GM19324 (cell line): Measurements from ENCODE around the gene NDST4.

Experiments
- ATAC-seq: cut with Tn5 transposase; IDR thresholded peaks from one replicate; pipeline ENCODE4 v1.9.1; 2021; ENCODE audit warnings: mild to moderate bottlenecking, moderate library complexity; ENCODE audit not compliant: unreplicated experiment, low FRiP score

The NDST4 gene

DNA sequence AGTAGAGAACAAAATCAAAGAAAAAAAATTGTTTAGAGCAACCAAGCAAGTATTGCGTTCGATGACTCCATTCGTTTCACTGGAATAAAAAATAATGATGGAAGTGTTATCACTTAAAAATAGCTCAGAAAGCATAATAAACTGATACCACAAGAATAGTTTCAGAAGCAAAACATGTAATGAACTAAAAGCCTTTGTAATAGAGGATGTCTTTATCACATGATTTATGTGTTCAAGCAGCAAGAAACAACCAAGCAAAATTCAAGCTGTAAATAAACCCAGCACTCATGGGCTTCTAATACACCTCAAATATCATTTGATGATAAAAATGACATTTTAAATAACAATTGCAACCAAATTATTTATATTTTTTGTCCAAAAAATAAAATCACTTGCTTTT is 192.2 kb downstream of the NDST4 start:
- no peak for ATAC-seq

DNA sequence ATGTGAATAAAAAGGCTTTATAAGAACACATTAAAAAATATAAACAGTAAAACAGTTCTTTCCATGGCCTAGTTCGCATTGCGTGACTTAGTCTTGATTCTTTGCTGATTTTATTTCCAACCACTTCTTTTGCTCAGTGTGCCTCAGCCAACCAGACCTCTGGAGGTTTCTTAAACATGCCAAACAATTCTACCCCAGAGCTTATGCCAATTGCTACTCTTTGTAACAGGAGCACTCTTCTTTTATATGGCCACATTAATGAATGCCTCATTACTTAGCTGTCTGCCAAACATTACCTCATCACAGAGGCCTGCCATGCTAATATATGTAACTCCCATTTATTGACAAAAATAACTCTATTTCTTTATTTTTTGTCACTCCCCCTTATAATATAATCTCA is 202.3 kb downstream of the NDST4 start:
- ATAC-seq: no peak

DNA sequence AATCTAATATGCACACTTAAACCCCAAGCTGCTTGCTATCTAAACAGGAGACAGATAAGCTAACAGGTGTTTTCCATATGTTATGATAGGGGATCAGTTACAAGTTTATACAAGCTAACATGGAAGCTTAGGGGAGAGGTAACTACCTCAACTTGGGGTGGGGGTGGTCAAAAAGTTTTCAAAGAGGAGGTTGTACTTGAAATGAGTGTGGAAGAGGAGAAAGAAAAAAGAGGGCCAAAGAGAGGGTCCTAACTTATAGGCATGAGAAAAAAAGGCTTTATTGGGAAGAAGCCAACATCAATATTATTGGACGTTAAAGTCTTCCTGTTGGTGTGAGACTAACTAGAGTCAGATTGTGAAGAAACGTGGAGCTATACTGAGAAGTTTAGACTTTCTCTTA is 205.9 kb downstream of the NDST4 start:
- no peak for ATAC-seq

DNA sequence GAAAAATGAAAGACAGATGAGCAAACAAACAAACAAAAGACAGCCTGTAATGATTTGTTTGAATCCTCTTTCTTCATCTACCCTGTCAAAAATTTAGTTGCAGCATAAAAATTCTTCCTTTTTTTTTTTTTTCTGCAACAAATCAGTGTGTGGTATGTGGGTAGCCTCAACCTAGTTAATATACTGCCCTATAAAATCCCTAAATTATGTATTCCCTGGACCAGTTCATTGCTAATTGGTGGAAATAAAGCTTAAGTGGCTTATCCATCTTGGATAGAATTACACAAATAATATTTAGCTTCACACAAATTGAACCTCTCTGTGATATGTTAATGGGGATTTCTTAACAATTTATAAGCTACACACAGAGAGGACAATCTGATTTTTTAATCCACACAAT is 208.4 kb downstream of the NDST4 start:
- ATAC-seq: no peak

DNA sequence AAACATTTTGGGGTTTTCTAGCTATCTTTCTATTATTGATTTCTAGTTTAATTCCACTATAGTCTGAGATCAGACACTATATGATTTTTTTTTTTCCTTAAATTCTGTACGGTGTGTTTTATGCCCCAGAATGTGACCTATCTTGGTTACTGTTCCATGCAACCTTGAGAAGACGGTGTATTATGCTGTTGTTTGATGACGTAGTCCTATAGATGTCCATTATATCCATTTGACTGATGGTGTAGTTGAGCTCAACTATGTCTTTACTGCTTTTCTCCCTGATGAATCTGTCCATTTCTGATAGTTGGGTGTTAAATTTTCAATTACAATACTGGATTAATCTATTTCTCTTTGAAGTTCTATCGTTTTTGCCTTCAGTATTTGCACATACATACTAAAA is 212.5 kb downstream of the NDST4 start:
- no peak for ATAC-seq

DNA sequence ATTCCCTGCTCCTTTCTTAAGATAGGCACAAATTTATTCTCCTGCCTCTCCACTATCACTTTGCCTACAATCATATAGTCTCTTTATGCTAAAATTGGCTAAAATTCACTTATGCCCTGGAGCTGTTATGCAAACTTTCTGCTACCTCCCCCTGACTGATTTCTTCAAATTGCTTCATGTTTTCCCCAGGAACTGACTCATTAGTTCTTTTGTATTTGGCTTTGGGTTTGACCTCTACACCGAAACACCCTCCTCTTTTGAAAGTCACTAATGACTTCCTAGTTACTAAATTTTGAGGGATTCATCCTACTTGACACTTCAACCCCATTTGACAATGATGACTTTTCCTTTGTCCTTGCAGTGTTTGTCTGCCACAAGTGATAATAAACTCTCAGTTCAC is 222.6 kb downstream of the NDST4 start:
- no peak for ATAC-seq

DNA sequence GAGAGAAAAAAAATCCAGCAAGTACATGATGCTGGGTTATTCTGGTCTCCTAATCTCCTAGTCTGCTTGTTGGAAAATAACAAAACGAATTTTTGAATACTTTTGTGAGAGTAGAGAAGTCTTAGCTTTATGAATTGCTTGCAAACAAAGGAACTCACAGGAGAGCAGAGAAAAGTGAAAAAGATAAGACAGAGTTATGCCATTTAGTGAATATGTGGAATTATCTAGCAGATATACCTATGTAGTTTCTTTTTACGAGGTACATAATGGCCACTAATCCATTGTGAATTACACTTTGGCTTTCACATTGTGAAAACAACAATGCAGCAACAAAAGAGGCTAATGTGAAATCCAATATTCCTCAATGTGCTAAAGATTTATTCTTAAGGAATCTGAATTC is 226.7 kb downstream of the NDST4 start:
- ATAC-seq: no peak

DNA sequence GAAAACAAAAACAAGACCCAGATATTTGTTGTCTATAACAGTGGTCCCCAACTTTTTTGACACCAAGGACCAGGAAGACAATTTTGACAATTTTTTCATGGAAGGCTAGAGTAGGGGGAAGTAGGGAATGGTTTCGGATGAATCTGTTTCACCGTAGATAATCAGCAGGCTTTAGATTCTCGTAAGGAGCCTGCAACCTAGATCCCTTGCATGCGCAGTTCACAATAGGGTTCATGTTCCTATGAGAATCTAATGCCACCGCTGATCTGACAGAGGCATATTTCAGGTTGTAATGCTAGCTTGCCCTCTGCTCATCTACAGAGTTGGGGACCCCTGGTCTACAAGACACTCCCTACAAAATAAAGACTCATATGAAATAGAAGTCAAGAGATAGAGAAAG is 229.8 kb downstream of the NDST4 start:
- no peak for ATAC-seq

DNA sequence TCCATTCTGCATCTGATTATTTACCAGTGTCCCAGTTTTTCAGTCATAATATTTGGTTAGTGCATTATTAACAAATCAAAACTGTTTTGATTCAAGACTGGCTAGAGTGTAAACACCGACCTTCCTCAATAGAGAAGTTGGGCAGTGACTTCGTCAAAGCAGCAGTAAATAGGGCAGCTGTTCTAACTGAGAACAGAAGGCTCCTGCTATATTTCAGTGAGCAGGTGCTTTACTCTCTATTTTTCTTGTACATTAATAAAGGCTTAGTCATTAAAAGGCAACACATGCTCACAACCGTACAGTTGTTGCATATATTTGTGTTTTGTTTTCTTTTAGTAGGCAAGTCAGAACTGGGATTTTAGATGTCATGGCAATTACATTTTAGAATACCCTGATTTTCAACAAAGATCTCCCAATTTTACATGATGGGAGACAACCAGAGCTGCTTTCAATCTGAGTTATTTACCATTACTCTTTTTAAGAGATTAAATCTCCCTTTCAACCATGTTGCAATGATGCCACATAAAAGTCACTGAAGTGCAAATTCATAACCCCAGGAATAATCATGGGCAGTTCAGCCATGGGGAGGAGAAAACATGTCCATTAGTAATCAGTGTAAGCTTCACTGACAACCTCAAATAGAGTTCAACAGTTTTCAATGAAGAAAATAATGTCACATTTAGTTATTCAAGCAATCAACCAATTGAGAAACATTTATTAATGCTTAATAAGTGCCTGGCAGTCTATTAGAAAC is 233.3 kb downstream of the NDST4 start:
- no peak for ATAC-seq

DNA sequence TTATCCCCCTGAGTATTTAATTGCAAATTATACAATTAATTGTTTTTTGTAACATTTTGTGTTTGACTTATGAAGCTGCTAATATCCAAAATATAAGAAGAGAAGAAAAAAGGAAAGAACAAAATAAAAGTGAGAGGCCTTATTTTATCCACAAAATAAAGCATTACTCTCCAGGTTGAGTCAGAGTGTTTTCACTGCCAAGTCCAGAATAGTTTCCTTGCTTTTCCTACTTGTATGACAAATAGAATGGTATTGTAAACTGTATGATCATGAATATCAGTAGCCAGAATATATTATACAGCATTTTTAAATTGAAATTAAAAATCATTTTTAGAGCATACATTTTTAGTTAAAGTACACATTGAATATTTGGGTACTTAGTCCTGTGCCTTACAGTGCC is 237.8 kb downstream of the NDST4 start:
- ATAC-seq: no peak

DNA sequence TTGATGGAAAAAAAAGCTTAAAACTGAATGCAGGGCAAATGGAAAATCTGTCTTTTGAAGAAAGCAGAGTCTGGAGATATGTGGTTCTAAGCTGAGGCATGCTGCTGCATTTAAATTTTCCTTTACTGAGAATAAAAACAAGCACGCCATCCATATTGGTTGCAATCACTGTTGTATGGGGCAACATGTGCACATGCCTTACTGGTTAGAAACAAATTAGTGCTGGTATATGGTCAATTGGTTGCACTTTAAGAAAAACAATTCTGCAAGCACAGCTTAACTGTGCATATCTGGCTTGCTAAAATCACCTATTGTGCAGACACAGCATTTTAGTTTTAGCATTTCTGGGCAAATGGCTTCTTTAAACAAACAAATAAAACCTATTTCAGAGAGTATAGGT is 239.1 kb downstream of the NDST4 start:
- no peak for ATAC-seq

DNA sequence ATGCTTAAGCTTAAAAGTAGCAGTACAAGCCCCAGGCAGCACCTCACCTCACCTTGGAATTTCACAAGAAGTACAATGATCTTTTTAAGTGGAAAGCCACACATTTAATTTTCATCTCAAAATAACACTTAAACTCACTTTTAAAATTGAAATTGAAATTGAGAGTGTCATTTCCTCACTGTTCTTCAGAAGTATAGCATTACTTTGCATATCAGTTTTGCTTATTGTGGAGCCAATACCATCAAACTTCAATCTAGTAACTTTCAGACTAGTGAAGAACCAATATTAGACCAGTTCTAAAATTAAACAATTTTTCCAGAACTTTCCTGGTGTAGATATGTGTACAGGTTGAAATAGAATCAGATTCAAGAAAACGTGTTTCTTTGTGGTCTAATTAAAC is 242.4 kb downstream of the NDST4 start:
- no peak for ATAC-seq

DNA sequence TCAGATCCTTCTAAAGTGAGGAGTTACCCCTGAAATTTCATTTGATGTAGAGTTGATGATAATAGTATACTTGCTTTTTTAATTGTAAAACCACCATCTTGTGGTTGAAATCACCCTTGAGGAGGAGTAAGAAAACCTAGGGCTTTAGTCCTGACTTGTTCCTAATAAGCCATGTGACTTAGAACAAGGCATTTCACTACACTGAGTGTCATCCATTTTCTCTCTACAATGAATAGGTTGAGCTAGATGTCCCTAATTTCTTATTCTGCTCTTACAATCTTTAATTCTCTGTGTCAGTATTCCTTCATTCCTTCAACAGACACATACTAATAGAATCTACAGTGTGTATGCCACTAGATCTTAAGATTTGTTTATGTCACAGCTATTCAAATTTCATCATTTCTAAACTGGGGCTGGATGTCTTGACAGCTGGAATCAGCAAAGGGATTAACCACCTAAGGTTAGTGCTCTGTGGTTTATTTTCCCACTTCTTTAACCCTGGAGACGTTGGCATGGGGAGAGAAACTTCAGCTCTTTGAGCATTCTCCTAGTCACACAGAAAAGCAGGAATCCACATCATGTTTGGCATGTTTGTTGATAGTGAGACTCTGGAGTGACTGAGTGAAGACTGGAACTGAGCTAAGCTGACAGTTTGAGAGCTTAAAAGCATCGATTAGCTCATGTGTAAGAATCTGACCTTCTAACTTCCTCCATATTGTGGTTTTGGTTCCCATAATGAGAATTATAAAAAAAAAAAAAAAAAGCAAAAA is 246.3 kb downstream of the NDST4 start:
- no peak for ATAC-seq

DNA sequence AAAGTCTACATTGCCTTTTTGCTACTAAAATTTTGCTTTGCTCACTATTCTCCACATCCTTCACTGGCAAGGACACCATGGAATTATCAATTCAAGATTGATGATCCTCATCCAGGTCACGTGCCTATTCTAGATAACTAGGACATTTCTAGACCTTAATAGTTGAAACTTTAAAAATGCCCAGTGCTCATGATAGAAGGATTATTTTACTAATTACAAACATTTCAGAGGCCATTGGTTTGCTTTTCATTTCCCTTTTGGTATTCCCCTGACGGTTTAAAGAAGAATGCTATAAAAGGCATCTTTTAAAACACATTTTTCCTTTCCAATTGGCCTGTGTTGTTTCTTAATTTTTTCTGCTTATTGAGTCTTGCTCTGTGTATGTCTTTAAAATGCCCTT is 249.4 kb downstream of the NDST4 start:
- ATAC-seq: no peak

DNA sequence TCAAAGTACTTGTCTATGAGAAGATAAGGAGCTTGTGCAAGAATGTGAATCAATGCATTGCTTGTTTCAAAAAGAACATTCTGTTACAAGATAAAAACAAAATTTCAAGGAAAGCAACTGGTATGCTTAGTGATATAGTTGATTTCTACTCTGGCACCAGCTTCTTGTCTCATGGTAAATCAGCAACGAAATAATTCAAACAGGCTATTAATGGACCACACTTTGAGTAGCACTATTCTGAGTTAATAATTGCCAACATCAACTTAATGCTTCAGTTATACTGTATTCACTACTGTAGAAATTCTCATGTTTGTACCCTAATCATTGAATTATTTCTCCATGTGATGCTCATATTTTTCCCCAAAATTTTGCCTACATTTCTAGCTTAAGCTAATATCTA is 252.6 kb downstream of the NDST4 start:
- no peak for ATAC-seq

DNA sequence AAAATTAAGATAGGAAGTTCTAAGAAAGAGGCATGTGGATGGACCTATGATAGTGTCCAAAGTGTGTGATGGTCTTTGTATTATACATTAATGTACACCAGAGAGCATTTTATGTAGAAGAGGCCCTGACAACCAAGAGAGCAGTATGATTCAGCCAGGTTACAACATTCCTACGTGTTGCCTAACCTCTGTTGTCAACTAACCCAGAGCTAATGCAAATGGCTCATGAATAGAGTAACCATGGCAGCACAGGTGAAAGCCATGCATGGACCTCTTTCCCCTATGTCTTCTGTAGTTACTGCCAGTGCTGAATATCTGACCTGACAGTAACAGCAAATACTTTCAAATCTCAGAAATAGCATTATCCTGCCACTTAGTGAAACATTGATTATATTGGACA is 255.6 kb downstream of the NDST4 start:
- ATAC-seq: no peak

DNA sequence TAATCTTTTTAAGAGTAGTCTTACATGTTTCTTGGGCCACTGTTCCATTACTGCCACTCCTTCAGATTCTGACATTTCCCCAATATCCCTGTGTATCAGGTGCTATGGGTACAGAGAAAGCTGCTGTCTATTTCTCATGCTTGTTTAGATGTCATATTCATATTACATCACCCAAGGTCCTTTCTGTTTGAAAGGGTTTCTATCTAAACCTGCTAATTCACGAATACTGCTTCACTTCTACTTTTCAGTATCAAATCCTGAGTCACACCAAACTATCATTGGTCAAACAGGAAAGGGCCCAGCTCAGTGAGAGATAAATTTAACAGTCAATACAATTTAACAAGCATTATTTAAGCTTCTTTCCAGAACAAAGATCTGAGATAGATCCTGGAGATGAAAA is 273.4 kb downstream of the NDST4 start:
- no peak for ATAC-seq

DNA sequence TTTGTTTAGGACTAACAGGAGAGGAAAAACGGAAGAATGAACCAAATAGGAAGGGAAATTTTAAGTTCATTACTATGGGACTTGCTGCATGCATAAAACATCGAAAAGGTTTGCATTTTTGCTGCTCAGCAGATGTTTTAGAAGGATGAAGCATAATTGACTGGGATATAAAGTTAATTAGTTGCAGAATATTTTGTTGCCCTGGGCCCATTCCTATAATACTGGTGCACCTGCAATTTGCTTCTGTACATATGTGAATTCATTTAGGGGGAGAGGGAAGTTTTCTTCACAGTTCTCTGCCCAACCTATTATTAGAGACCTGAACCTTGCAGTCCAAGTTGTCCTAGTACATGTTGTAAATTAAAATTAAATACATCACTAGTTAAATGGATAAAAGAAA is 282.8 kb downstream of the NDST4 start:
- ATAC-seq: no peak

DNA sequence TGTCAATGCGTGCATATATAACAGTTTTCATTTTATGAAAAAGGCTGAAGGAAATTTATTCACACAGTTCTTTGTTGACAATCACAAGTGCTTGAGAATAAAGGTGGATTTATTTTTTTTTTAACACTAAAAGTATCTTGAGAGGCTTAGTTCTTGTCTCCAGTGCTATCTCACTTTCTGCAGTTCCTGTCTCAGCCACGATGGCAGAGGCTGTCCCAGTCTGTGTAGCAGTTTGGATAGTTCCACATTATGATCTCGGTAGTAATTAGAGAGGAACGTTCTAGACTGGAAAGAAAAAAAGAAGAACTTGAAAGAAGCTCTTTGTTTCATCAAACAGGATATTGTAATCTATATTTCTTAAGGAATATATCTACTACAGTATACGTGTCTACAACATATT is 285.8 kb downstream of the NDST4 start:
- no peak for ATAC-seq

DNA sequence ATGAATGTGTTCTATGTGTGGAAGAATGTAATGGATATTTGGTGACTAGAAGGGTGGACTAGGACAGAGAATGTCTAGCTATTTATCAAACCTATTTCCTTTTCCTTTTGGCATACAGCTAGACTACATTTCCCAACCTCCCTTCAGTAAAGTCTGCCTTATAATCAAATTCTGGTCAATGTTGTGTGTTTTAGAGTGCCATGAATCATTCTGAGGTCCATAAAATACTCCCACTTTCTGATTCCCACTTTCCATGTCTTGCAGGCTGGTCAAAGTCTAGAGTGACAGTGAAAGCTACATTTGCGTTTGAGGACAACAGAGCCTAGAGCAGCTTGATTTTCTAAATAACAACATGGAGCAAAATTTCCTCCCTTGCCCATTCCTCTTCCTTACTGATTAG is 297.7 kb downstream of the NDST4 start:
- no peak for ATAC-seq

DNA sequence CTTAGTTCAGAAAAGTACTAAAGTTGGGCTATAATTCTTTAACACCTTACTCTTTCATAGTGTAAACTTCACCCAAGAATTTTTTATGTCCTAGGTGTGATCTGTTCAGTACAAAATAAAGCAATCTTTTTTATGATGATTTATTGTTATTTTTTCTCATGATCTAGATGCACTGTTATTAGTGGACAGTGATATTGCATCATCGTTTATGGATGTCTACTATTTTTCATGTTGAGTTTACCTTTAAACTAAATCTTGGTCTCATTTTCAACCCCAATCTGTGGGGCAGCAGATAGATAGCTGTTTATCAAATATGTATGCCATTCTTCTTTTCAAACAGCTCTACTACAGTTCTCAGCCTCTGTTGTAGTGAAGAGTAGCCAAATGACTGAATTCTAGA is 299.5 kb downstream of the NDST4 start:
- ATAC-seq: no peak

DNA sequence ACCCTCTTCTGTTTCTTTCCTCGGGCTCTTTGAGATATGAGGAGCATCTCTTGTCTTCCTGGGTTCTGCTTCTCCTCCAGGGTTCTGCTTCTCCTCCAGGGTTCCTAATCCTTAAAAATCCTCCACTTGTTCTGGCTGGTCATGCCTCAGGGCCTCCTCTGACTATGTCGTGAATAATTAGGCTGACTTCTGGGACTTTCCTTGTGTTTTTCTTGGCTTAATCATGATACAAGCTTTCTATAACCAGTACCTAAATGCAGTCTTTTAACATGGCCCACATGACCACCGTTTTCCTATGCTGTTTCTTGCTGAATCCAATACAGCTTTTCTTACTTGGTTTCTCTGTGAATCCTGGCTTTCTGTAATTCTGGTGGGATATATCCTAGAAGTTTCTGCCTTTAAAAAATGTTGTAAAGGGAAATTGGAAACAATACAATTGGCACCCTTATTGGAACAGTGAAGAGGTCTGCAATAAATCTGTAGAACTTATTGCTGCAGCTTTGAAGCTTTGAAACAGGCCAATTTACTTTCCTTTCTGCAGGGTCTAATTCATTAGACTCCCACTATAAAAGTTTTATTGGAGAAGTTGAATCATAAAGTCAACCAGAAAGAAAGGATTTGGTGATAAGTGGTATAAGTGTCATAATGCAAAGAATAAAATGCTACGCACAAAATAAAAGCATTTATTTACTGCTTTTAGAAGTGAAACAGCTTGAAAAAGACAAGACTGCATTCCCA is 301.7 kb downstream of the NDST4 start:
- no peak for ATAC-seq
